Measurements from ENCODE around the gene MAPK10. TPM values are rescaled to one million over a fixed set of nuclear protein-coding genes. Genes with fewer than 3 reads are reported as not detected.
"Not testable (repeated sequence)": the region's sequence is repeated elsewhere in the genome, so short reads cannot be mapped to it uniquely, and the experiment has no call there.

MAPK10 gene
- total RNA-seq, 1 donor from 2014 or later, result 8.9 TPM

DNA sequence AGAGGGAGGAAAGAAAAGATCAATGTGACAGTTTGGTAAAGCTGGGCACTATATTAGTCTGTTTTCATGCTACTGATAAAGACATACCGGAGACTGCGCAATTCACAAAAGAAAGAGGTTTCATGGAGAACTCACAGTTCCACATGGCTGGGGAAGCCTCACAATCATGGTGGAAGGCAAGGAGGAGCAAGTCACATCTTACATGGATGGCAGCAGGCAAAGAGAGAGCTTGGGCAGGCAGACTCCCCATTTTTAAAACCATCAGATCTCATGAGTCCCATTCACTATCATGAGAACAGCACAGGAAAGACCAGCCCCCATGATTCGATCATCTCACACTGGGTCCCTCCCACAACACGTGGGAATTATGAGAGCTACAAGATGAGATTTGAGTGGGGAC, 394.8 kb downstream of the MAPK10 start:
- not testable (repeated sequence) for H3K27ac ChIP-seq (ENCODE audit: low read depth, low read length)

DNA sequence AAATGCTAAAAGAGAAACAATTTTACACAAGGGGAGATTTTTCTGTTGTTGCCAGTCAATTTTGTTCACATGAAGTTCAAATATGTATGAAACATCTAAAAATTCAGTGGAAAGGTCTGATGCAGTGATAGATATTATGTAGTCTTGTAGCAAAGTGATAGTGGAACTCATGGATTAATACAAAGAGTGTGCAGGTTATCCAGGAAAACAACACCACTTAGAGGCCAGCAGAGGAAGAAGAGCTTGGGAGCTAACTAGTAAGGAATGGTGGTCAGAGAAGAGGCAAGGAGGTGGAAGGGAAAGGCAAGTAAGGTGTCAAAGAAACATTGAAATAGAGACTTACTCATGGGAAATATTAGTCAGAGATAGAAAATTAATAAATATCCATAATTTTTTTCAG, 395.6 kb downstream of the MAPK10 start:
- H3K27ac ChIP-seq (ENCODE audit: low read depth, low read length), result no peak overlapping the region
- H3K9me3 ChIP-seq (ENCODE audit: control insufficient read depth in 3 of 3, low read length in 3 of 3), result no peaks in the 10 kb centered on the region
- no peak overlapping the region for H3K4me3 ChIP-seq (ENCODE audit: low read length in 3 of 3)
- peaks cover 0 to 13% (median 0%) of the 10 kb centered on the region in 3 donors for H3K4me1 ChIP-seq (ENCODE audit: control insufficient read depth in 3 of 3, insufficient read depth in 3 of 3, low read length in 3 of 3)
- H3K27me3 ChIP-seq (ENCODE audit: control insufficient read depth in 3 of 3, insufficient read depth in 3 of 3, low read length in 3 of 3), result no peaks in the 10 kb centered on the region
- H3K9ac ChIP-seq (ENCODE audit: low read depth in 1 of 3, low read length in 3 of 3), result no peak overlapping the region
- no peaks in the 10 kb centered on the region for H3K36me3 ChIP-seq (ENCODE audit: control insufficient read depth in 3 of 3, insufficient read depth in 3 of 3, low read length in 3 of 3)

More for the DNA sequence above, 394.8 kb downstream of the MAPK10 start:
- peaks cover 0 to 13% (median 0%) of the 10 kb centered on the region in 3 donors for H3K4me1 ChIP-seq (ENCODE audit: control insufficient read depth in 3 of 3, insufficient read depth in 3 of 3, low read length in 3 of 3)
- not testable (repeated sequence) for H3K9me3 ChIP-seq (ENCODE audit: control insufficient read depth in 3 of 3, low read length in 3 of 3); H3K9ac ChIP-seq (ENCODE audit: low read depth in 1 of 3, low read length in 3 of 3); H3K4me3 ChIP-seq (ENCODE audit: low read length in 3 of 3); H3K27me3 ChIP-seq (ENCODE audit: control insufficient read depth in 3 of 3, insufficient read depth in 3 of 3, low read length in 3 of 3); H3K36me3 ChIP-seq (ENCODE audit: control insufficient read depth in 3 of 3, insufficient read depth in 3 of 3, low read length in 3 of 3)

DNA sequence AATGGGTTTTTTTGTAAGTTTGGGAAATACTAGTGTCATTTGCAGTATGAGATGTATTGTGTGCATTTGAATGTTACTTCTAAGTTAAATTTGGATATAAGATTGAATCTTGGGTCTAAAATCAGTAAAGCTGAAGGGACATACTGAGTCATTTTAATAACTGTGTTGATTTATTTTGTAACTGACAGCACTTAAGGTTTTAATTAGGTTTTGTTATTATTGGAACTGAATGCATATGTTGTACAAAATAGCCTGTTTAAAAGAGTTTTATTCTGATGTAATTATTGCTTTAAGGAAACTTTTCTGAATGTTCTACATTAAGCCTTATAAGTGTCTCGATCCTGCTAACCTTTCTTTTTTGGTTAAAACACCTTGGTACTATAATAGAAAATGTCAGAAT, 396.6 kb downstream of the MAPK10 start:
- Histone ChIP-seq H3K9ac (ENCODE audit: low read depth in 1 of 3, low read length in 3 of 3) (no peak overlapping the region), H3K27me3 (ENCODE audit: control insufficient read depth in 3 of 3, insufficient read depth in 3 of 3, low read length in 3 of 3) (no peaks in the 10 kb centered on the region), H3K9me3 (ENCODE audit: control insufficient read depth in 3 of 3, low read length in 3 of 3) (no peaks in the 10 kb centered on the region), H3K36me3 (ENCODE audit: control insufficient read depth in 3 of 3, insufficient read depth in 3 of 3, low read length in 3 of 3) (no peaks in the 10 kb centered on the region), H3K4me1 (ENCODE audit: control insufficient read depth in 3 of 3, insufficient read depth in 3 of 3, low read length in 3 of 3) (peaks cover 0 to 13% (median 0%) of the 10 kb centered on the region in 3 donors), H3K4me3 (ENCODE audit: low read length in 3 of 3) (no peak overlapping the region), H3K27ac (ENCODE audit: low read depth, low read length) (no peak overlapping the region)

DNA sequence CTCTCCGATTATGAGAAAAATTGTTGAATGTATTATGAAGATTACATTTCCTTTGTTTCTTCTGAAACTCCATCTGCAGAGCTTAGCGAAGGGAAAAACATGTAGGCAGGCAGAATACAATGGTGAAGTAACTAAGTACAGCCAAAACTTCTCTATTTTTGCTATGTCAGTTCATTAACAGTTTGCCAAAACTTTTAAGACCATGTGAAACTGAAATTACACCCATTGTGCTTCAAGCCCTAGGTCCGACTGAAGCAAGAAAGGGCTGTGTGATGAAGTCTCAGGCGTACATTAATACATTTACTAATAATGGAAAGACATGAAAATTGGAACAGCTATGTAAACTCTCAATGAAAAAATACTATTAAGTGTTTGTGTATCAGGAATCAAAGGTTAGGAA, 398.0 kb downstream of the MAPK10 start:
- no peaks in the 10 kb centered on the region for H3K27me3 ChIP-seq (ENCODE audit: control insufficient read depth in 3 of 3, insufficient read depth in 3 of 3, low read length in 3 of 3)
- no peaks in the 10 kb centered on the region for H3K36me3 ChIP-seq (ENCODE audit: control insufficient read depth in 3 of 3, insufficient read depth in 3 of 3, low read length in 3 of 3)
- H3K27ac ChIP-seq (ENCODE audit: low read depth, low read length), result no peak overlapping the region
- H3K9ac ChIP-seq (ENCODE audit: low read depth in 1 of 3, low read length in 3 of 3), result no peak overlapping the region
- no peaks in the 10 kb centered on the region for H3K9me3 ChIP-seq (ENCODE audit: control insufficient read depth in 3 of 3, low read length in 3 of 3)
- no peak overlapping the region for H3K4me3 ChIP-seq (ENCODE audit: low read length in 3 of 3)
- H3K4me1 ChIP-seq (ENCODE audit: control insufficient read depth in 3 of 3, insufficient read depth in 3 of 3, low read length in 3 of 3), result peaks cover 0 to 7% (median 0%) of the 10 kb centered on the region in 3 donors

DNA sequence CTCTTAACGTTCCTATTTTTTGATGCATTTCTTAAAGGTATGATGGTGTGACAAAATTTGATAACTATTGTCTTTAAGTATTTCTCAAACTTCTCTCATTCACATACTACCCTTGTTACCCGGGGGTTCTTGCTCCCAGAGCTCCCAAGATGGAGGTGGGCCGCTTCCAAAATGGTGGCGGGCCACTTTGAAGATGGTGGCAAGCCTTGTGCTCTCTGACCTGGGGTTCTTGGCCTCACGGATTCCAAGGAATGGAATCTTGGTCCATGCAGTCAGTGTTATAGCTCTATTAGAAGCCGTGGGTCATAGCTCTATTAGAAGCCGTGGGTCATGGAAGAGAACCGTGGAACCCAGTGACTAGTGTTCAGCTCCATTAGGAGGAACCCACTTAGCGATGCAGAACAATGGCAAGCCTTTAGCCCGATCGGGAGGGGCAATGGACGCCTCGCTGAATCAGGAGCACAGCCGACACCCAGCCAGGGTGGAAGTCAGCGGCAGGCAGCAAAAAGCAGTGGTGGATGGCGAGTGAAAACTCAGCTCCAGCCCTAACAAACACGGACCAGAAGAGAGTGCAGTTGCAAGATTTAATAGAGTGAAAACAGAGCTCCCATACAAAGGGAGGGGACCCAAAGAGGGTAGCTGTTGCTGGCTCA, 403.4 kb downstream of the MAPK10 start:
- Histone ChIP-seq H3K27me3 (ENCODE audit: control insufficient read depth in 3 of 3, insufficient read depth in 3 of 3, low read length in 3 of 3) (no peaks in the 10 kb centered on the region), H3K36me3 (ENCODE audit: control insufficient read depth in 3 of 3, insufficient read depth in 3 of 3, low read length in 3 of 3) (no peaks in the 10 kb centered on the region), H3K4me1 (ENCODE audit: control insufficient read depth in 3 of 3, insufficient read depth in 3 of 3, low read length in 3 of 3) (no peaks in the 10 kb centered on the region), H3K9me3 (ENCODE audit: control insufficient read depth in 3 of 3, low read length in 3 of 3) (no peaks in the 10 kb centered on the region), H3K27ac (ENCODE audit: low read depth, low read length) (no peak overlapping the region), H3K4me3 (ENCODE audit: low read length in 3 of 3) (no peak overlapping the region), H3K9ac (ENCODE audit: low read depth in 1 of 3, low read length in 3 of 3) (no peak overlapping the region)

DNA sequence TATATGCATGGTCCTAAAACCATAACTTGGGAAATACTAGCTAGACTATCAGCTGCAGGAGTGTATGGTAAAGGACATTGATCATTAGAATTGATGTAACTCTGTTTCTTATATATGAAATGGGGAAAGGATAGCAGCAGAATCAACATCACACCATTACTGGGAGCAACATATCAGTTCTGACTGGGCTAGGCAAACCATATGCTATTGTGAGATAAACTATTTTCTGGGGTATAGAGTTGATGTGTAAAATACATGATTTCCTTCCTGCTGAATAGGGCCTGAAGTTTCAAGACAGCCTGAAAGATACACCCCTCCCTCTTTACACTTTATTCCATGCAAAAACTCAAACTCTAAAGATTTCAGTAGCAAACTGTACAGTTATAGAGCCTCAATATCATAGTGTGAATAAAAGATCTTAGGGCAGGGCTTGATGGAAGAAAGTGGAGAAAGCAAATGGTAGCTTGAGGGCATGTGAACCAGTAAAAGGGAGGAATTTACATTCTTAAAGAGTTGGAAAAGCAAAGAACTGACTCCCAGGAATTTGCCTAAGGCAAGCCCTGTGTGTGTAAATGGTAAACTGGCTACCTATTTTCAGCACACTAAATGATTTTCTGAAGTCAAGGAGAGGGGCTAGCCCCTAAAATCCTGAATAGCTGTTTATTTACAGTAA, 404.1 kb downstream of the MAPK10 start:
- Histone ChIP-seq H3K9ac (ENCODE audit: low read depth in 1 of 3, low read length in 3 of 3) (no peak overlapping the region), H3K4me3 (ENCODE audit: low read length in 3 of 3) (no peak overlapping the region), H3K4me1 (ENCODE audit: control insufficient read depth in 3 of 3, insufficient read depth in 3 of 3, low read length in 3 of 3) (no peaks in the 10 kb centered on the region), H3K27me3 (ENCODE audit: control insufficient read depth in 3 of 3, insufficient read depth in 3 of 3, low read length in 3 of 3) (no peaks in the 10 kb centered on the region), H3K36me3 (ENCODE audit: control insufficient read depth in 3 of 3, insufficient read depth in 3 of 3, low read length in 3 of 3) (no peaks in the 10 kb centered on the region), H3K27ac (ENCODE audit: low read depth, low read length) (no peak overlapping the region), H3K9me3 (ENCODE audit: control insufficient read depth in 3 of 3, low read length in 3 of 3) (no peaks in the 10 kb centered on the region)

DNA sequence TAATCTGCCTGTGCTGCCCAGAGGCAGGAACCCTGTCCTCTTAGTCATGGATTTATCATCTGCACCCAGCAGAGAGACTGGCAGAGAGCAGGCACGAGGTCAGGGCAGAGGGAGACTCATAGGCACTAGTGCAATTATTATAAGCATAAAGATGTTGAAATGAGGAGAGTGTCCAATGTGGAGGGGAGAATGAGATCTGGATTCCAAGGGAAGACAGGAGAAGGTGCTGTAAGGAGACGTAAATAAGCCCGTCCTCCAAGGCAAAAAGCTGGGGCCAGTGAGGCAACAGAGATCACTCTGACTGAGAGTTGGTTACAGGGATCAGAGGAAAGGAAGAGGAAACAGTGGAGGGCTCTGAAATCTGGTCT, 406.2 kb downstream of the MAPK10 start:
- H3K9ac ChIP-seq (ENCODE audit: low read depth in 1 of 3, low read length in 3 of 3), result no peak overlapping the region
- H3K27me3 ChIP-seq (ENCODE audit: control insufficient read depth in 3 of 3, insufficient read depth in 3 of 3, low read length in 3 of 3), result no peaks in the 10 kb centered on the region
- no peaks in the 10 kb centered on the region for H3K4me1 ChIP-seq (ENCODE audit: control insufficient read depth in 3 of 3, insufficient read depth in 3 of 3, low read length in 3 of 3)
- H3K9me3 ChIP-seq (ENCODE audit: control insufficient read depth in 3 of 3, low read length in 3 of 3), result no peaks in the 10 kb centered on the region
- no peak overlapping the region for H3K27ac ChIP-seq (ENCODE audit: low read depth, low read length)
- H3K4me3 ChIP-seq (ENCODE audit: low read length in 3 of 3), result no peak overlapping the region
- no peaks in the 10 kb centered on the region for H3K36me3 ChIP-seq (ENCODE audit: control insufficient read depth in 3 of 3, insufficient read depth in 3 of 3, low read length in 3 of 3)

DNA sequence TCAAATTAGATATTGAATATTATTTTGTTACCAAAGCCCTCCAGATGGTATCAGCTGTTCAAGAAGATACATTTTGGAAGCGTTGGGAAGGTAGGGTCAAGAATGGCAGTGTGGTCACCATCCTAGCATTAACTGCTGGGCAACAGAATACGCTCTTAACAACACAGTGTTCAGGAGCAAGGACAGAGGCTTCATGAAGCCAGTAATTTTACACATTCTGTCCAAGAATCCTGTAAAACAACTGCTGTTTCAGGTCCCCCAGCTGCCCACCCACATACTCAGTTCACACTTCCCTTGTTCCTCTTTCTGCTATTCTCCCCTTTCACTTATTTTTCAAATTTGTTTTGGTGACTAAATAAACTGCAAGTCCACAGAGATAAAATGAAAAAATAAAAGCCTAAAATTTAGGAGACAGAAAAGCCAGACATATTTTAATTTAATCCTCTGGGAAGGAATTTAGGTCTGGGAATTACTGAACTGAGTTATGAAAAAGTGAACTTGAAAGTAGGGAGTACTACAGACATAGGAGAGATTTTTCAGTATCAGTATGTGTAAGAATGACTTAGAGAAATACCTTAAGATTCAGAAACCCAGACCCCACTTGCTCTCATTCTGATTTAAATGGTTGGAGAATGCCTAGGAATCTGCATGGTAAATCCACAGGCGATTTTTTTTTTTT, 406.7 kb downstream of the MAPK10 start:
- no peak overlapping the region for H3K27ac ChIP-seq (ENCODE audit: low read depth, low read length)
- H3K4me1 ChIP-seq (ENCODE audit: control insufficient read depth in 3 of 3, insufficient read depth in 3 of 3, low read length in 3 of 3), result no peaks in the 10 kb centered on the region
- H3K4me3 ChIP-seq (ENCODE audit: low read length in 3 of 3), result no peak overlapping the region
- no peak overlapping the region for H3K9ac ChIP-seq (ENCODE audit: low read depth in 1 of 3, low read length in 3 of 3)
- no peaks in the 10 kb centered on the region for H3K9me3 ChIP-seq (ENCODE audit: control insufficient read depth in 3 of 3, low read length in 3 of 3)
- no peaks in the 10 kb centered on the region for H3K36me3 ChIP-seq (ENCODE audit: control insufficient read depth in 3 of 3, insufficient read depth in 3 of 3, low read length in 3 of 3)
- no peaks in the 10 kb centered on the region for H3K27me3 ChIP-seq (ENCODE audit: control insufficient read depth in 3 of 3, insufficient read depth in 3 of 3, low read length in 3 of 3)

DNA sequence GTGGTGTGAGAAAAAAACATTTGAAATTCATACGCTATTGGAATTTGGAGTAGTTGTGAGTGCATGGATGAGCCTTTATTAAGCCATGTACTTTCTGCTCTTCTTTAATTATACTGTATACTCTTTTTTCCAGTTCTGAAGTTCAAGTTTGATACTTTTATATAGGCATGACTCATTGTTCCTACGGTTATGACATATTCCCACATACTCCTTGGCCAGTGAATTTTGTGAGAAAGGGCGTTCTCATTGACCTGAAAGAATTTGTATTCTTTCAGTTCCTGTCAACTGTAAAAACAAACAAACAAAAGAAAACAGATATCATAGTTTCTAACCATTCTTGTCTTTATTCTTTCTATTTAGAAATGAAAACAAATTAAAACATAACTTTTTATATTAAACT, 407.3 kb downstream of the MAPK10 start:
- no peak overlapping the region for H3K27ac ChIP-seq (ENCODE audit: low read depth, low read length)
- no peak overlapping the region for H3K9ac ChIP-seq (ENCODE audit: low read depth in 1 of 3, low read length in 3 of 3)
- no peak overlapping the region for H3K4me3 ChIP-seq (ENCODE audit: low read length in 3 of 3)
- H3K27me3 ChIP-seq (ENCODE audit: control insufficient read depth in 3 of 3, insufficient read depth in 3 of 3, low read length in 3 of 3), result no peaks in the 10 kb centered on the region
- no peaks in the 10 kb centered on the region for H3K9me3 ChIP-seq (ENCODE audit: control insufficient read depth in 3 of 3, low read length in 3 of 3)
- H3K4me1 ChIP-seq (ENCODE audit: control insufficient read depth in 3 of 3, insufficient read depth in 3 of 3, low read length in 3 of 3), result no peaks in the 10 kb centered on the region
- H3K36me3 ChIP-seq (ENCODE audit: control insufficient read depth in 3 of 3, insufficient read depth in 3 of 3, low read length in 3 of 3), result no peaks in the 10 kb centered on the region

DNA sequence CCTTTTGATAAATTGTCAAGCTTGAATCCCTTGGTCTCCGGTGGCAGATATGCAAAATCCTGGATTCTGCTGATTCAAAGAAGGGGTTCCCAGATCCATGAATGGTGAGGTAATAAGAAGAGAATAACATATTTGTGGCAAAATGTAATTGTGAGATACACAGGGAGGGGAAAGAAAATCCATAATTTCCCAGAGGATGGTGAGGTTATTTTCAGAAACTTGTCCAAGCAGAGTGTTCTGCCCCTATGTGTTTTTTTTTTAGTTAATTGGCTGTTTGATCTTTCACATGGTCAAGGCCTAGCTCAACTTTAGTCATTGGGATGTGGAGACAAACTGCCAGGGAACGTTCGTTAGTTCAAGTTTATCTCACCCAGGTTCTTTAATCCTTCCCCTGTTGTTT, 408.8 kb downstream of the MAPK10 start:
- H3K36me3 ChIP-seq (ENCODE audit: control insufficient read depth in 3 of 3, insufficient read depth in 3 of 3, low read length in 3 of 3), result no peaks in the 10 kb centered on the region
- no peak overlapping the region for H3K27ac ChIP-seq (ENCODE audit: low read depth, low read length)
- H3K9me3 ChIP-seq (ENCODE audit: control insufficient read depth in 3 of 3, low read length in 3 of 3), result no peaks in the 10 kb centered on the region
- H3K4me1 ChIP-seq (ENCODE audit: control insufficient read depth in 3 of 3, insufficient read depth in 3 of 3, low read length in 3 of 3), result no peaks in the 10 kb centered on the region
- no peaks in the 10 kb centered on the region for H3K27me3 ChIP-seq (ENCODE audit: control insufficient read depth in 3 of 3, insufficient read depth in 3 of 3, low read length in 3 of 3)
- no peak overlapping the region for H3K9ac ChIP-seq (ENCODE audit: low read depth in 1 of 3, low read length in 3 of 3)
- H3K4me3 ChIP-seq (ENCODE audit: low read length in 3 of 3), result no peak overlapping the region
